Measurements from ENCODE around the gene ZNF467.

DNA sequence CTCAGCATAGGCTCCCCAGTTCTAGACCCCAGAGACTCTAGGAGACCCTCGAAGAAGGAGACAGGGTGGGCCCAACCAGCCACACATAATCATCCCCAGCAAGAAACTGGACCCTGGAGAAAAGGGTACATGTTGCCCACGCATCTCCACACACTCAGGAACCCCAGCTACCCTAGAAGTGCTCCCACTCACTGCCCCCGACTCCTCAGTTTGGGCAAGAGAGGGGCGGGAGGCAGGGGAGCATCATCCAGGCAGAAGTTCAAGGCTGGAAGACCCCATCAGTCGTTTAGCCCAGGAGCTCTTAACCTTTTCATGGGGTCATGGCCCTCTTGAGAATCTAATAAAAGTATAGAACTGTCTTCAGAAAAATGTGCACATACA lies 1.8 kb upstream of the ZNF467 start:
- TF ChIP-seq, protein P1, sequence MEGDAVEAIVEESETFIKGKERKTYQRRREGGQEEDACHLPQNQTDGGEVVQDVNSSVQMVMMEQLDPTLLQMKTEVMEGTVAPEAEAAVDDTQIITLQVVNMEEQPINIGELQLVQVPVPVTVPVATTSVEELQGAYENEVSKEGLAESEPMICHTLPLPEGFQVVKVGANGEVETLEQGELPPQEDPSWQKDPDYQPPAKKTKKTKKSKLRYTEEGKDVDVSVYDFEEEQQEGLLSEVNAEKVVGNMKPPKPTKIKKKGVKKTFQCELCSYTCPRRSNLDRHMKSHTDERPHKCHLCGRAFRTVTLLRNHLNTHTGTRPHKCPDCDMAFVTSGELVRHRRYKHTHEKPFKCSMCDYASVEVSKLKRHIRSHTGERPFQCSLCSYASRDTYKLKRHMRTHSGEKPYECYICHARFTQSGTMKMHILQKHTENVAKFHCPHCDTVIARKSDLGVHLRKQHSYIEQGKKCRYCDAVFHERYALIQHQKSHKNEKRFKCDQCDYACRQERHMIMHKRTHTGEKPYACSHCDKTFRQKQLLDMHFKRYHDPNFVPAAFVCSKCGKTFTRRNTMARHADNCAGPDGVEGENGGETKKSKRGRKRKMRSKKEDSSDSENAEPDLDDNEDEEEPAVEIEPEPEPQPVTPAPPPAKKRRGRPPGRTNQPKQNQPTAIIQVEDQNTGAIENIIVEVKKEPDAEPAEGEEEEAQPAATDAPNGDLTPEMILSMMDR (IDR thresholded peaks at IDR 0.05): no peak
- TF ChIP-seq POLR2A (IDR thresholded peaks at IDR 0.05): no peak
